ENCODE data around the gene KIF1A. TPM values are rescaled to one million over a fixed set of nuclear protein-coding genes. Genes with fewer than 3 reads are reported as not detected.

Gene KIF1A
- total RNA-seq, 1 donor = not detected

GRCh38 chr2:240714747-240715725 lies 105.0 kb downstream of the KIF1A start:
- Histone ChIP-seq H3K27me3 (ENCODE audit: insufficient read depth, low read length) (no peaks in the 10 kb centered on the region), H3K4me3 (ENCODE audit: low read length) (no peak overlapping the region), H3K4me1 (ENCODE audit: insufficient read depth, low read length) (no peaks in the 10 kb centered on the region), H3K9me3 (ENCODE audit: low read depth, low read length) (no peaks in the 10 kb centered on the region)

DNA sequence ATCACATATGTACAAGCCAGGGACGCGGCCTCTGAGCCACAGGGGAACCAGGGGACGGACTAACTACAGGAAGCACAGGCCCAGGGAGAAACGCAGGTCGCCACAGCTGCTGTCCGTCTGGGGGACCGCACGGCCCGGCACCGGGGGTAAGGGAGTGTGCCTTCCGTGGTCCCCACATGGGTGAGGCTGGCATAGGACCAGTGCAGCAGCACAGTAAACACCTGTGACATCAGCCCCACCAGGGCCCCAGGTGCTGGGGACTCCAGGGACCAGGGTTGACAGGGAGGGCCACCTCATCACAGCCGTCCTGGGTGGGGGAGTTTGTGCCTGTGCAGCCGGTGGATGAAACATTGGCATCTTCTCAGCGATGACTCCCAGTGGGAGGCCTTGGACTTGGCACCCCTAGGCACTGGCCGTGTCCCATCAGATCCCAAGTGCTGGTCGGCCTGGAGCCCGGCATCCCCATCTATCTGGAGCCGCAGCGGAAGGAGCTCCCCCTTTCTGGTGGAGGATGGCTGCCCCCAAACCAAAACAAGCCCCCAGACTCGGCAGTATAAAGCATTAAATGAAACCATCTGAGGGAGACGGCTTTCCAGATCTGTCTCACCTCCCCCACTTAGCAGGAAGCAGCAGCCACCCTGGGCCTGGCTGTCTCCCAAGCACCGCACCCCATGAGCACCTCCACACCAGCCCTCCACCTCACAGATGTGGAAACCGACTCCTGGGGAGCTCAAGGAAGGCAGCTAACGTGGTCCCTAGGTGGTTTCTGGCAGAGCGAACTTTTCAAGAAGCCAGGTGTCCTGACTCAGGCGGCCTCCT lies 105.9 kb downstream of the KIF1A start:
- Histone ChIP-seq H3K4me3 (ENCODE audit: low read length) (no peak overlapping the region), H3K9me3 (ENCODE audit: low read depth, low read length) (no peaks in the 10 kb centered on the region), H3K4me1 (ENCODE audit: insufficient read depth, low read length) (no peaks in the 10 kb centered on the region), H3K27me3 (ENCODE audit: insufficient read depth, low read length) (no peaks in the 10 kb centered on the region)

GRCh38 chr2:240713071-240713927 lies 106.7 kb downstream of the KIF1A start:
- Histone ChIP-seq H3K4me3 (ENCODE audit: low read length) (no peak overlapping the region), H3K9me3 (ENCODE audit: low read depth, low read length) (no peaks in the 10 kb centered on the region), H3K27me3 (ENCODE audit: insufficient read depth, low read length) (no peaks in the 10 kb centered on the region), H3K4me1 (ENCODE audit: insufficient read depth, low read length) (no peaks in the 10 kb centered on the region)

DNA sequence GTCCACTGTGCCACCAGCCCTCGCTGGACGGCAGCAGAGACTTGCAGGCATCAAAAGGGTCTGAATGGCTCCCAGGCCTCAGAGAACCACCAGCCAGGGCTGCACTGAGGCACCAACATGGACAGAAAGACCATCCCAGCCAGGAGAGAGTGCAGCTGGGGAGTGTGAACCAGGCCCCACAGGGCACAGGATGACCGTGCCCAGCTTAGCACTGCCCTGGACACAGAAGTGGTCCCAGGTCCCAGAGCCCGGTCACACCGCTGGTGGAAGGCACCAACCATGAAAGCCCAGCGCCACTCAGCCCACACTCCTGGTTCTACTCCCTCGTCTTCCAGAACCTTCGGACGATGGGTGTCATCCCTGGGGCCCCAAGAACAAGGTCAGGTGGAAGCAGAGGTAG lies 107.9 kb downstream of the KIF1A start:
- H3K27me3 ChIP-seq (ENCODE audit: insufficient read depth, low read length) = no peaks in the 10 kb centered on the region
- no peaks in the 10 kb centered on the region for H3K9me3 ChIP-seq (ENCODE audit: low read depth, low read length)
- H3K4me1 ChIP-seq (ENCODE audit: insufficient read depth, low read length) = no peaks in the 10 kb centered on the region
- H3K4me3 ChIP-seq (ENCODE audit: low read length) = no peak overlapping the region

GRCh38 chr2:240711701-240712100 lies 108.3 kb downstream of the KIF1A start:
- H3K9me3 ChIP-seq (ENCODE audit: low read depth, low read length) = no peaks in the 10 kb centered on the region
- no peaks in the 10 kb centered on the region for H3K27me3 ChIP-seq (ENCODE audit: insufficient read depth, low read length)
- no peak overlapping the region for H3K4me3 ChIP-seq (ENCODE audit: low read length)
- H3K4me1 ChIP-seq (ENCODE audit: insufficient read depth, low read length) = no peaks in the 10 kb centered on the region

DNA sequence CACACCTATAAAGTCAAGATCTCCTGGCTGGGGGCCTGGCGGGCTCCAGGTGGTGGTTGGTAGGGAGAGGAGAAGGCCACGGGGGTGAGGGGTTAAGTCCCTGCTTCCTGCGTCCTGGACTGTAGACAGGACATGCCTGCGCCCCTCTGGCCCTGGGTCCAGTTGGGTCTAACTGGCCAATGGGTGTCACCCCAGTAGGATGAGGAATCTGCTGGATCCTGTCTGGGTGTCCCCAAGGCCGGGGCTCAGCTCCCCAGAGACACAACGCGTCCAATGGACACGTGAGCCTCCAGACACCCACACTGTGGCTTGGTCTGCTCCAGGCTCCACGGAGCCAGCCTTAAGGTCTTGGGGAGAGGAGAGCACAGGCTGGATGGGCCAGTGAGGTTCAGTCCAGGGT lies 108.7 kb downstream of the KIF1A start:
- Histone ChIP-seq H3K9me3 (ENCODE audit: low read depth, low read length) (no peaks in the 10 kb centered on the region), H3K27me3 (ENCODE audit: insufficient read depth, low read length) (no peaks in the 10 kb centered on the region), H3K4me3 (ENCODE audit: low read length) (no peak overlapping the region), H3K4me1 (ENCODE audit: insufficient read depth, low read length) (no peaks in the 10 kb centered on the region)

DNA sequence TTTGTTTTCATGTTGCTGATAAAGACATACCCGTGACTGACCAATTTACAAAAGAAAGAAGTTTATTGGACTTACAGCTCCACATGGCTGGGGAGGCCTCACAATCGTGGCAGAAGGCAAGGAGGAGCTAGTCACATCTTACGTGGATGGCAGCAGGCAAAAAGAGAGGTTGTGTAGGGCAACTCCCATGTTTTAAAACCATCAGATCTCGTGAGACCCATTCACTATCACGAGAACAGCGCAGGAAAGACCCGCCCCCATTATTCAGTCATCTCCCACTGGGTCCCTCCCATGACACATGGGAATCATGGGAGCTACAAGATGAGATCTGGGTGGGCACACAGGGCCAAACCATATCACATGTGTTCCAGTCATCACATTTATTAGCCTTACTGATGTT lies 111.6 kb downstream of the KIF1A start:
- peaks cover 11% of the 10 kb centered on the region for H3K4me1 ChIP-seq (ENCODE audit: insufficient read depth, low read length)
- no peaks in the 10 kb centered on the region for H3K9me3 ChIP-seq (ENCODE audit: low read depth, low read length)
- H3K4me3 ChIP-seq (ENCODE audit: low read length) = no peak overlapping the region
- H3K27me3 ChIP-seq (ENCODE audit: insufficient read depth, low read length) = no peaks in the 10 kb centered on the region

DNA sequence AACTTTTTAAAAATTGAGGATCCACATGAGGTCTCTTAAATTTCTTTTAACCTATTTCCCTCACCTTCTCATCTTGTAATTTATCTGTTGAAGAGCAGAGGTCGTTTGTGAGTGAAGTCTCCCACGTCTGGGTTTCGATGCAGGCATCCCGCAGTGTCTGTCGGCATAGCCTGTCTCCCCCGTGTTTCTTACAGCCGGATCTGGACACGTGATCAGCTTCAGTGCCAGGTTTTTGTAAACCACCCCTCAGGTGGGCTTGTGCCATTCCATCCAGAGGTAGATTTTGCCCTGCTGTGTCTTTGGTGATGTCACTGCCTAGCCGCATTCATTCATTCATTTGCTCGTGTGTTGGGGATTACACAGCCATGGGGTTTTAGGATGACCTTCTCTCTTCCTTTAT lies 112.2 kb downstream of the KIF1A start:
- H3K4me1 ChIP-seq (ENCODE audit: insufficient read depth, low read length) = peaks cover 11% of the 10 kb centered on the region
- H3K9me3 ChIP-seq (ENCODE audit: low read depth, low read length) = no peaks in the 10 kb centered on the region
- no peak overlapping the region for H3K4me3 ChIP-seq (ENCODE audit: low read length)
- no peaks in the 10 kb centered on the region for H3K27me3 ChIP-seq (ENCODE audit: insufficient read depth, low read length)

DNA sequence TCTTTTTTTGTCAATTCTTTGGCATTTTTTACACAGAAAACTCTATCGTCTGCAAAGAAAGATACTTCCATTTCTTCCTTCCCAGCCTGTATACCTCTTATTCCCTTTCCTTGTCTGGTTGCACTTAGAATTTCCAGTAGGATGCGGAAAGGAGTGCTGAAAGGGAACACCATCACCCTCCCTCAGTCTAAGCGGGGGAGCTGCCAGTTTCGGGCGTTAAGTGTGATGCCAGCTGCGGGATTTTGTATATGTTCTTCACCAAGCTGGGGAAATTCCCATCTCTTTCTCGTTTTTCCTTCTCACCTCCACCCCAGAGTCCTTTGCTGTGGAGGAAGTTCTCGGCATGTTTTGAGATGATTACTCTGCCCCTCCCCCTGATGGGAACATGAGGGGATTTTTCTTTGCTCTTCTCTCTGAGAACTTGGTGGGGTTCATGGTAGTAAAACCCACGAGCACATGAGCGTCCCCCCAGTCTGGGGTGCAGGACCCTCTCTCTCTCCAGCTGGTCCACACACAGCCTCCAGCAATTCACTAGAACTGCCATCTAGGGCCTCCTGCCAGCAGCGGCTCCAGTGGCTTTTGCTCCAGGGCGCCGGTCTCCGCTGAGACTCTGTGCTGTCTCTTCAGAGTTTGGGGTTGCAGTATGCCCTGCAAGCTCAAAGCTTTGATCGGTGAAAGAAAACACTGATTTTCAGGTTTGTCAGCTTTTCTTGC lies 112.8 kb downstream of the KIF1A start:
- Histone ChIP-seq H3K27me3 (ENCODE audit: insufficient read depth, low read length) (no peaks in the 10 kb centered on the region), H3K4me3 (ENCODE audit: low read length) (no peak overlapping the region), H3K4me1 (ENCODE audit: insufficient read depth, low read length) (peaks cover 11% of the 10 kb centered on the region), H3K9me3 (ENCODE audit: low read depth, low read length) (no peaks in the 10 kb centered on the region)

DNA sequence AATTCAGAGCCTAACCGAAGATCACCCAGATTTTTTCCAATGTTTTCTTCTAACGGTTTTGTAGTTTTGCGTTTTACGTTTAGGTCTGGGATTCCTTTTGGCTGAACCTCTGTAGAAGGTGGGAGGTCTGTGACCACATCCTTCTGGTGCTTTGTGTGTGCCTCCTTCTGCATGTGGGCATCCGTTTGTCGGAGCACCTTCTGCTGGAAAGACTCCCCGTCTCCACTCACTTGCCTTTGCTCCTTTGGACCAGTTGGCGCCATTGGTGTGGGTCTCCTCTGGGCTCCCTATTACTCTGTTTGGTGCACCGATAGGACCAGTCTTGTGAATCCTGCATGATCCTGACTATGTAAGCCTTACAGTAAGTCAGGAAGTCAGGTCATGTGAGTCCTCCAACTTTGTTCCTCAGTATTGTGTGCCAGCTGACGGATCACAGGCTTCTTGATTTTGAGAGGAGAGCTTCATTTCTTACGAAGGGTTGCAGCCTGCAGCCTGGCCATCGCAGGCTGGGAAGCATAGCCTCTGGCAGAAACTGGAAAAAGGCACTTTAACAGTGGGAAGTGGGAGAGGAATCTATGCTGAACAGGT lies 114.7 kb downstream of the KIF1A start:
- no peak overlapping the region for H3K4me3 ChIP-seq (ENCODE audit: low read length)
- H3K27me3 ChIP-seq (ENCODE audit: insufficient read depth, low read length) = no peaks in the 10 kb centered on the region
- H3K4me1 ChIP-seq (ENCODE audit: insufficient read depth, low read length) = peaks cover 11% of the 10 kb centered on the region
- no peaks in the 10 kb centered on the region for H3K9me3 ChIP-seq (ENCODE audit: low read depth, low read length)

DNA sequence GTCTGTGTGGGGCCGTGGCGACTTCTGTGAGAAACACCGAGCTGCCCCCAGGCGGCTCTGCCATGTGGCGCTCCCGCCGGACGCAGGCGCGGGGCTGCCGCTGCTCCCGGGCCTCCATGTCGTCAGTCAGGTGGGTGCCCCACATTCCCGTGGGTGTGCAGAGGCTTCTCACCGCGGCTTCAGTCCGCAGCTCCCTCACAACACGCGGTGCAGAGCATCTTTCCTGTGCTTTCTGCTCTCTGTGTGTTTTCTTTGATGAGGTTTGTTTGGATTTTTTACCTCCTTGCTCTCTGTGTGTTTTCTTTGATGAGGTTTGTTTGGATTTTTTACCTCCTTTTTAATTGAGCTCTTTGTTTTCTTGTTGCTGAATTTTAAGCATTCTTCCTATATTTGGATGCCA lies 115.4 kb downstream of the KIF1A start:
- H3K4me1 ChIP-seq (ENCODE audit: insufficient read depth, low read length) = peaks cover 11% of the 10 kb centered on the region
- H3K27me3 ChIP-seq (ENCODE audit: insufficient read depth, low read length) = no peaks in the 10 kb centered on the region
- no peak overlapping the region for H3K4me3 ChIP-seq (ENCODE audit: low read length)
- no peaks in the 10 kb centered on the region for H3K9me3 ChIP-seq (ENCODE audit: low read depth, low read length)

- H3K27me3 ChIP-seq (ENCODE audit: insufficient read depth, low read length) = no peaks in the 10 kb centered on the region
- no peaks in the 10 kb centered on the region for H3K9me3 ChIP-seq (ENCODE audit: low read depth, low read length)
- H3K4me3 ChIP-seq (ENCODE audit: low read length) = no peak overlapping the region
- peaks cover 11% of the 10 kb centered on the region for H3K4me1 ChIP-seq (ENCODE audit: insufficient read depth, low read length)
Observed at GRCh38 chr2:240703417-240704341, 116.3 kb downstream of the KIF1A start.

DNA sequence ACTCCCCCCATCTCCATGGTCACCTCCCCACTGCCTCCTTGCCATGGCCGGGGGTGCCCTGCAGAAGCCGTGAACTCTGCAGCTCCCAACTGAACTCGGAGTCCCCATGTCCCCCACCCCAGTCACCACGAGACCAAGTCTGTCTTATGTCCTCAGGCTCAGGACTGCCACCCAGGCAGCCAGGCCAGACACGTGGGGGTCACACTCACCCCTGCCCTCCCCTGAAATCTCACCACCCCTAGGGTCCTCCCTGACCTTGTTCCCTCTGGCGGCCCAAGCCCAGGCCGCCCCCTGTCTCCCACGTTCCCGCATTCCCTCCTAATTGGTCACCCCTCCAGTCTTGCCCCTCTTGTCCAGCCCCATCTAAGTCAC lies 117.4 kb downstream of the KIF1A start:
- Histone ChIP-seq H3K4me3 (ENCODE audit: low read length) (no peak overlapping the region), H3K9me3 (ENCODE audit: low read depth, low read length) (no peaks in the 10 kb centered on the region), H3K4me1 (ENCODE audit: insufficient read depth, low read length) (peaks cover 11% of the 10 kb centered on the region), H3K27me3 (ENCODE audit: insufficient read depth, low read length) (no peaks in the 10 kb centered on the region)
